Tibial nerve (tissue), 4 donors: ENCODE measurements around the gene GNA14.

ENCODE experiments used
- CTCF ChIP-seq, 5 experiments: fragments of 200-600 bp in 3 of 5; fragments of 450-650 bp in 2 of 5; sonication (generic) in 3 of 5; IDR thresholded peaks; one replicate each; pipeline ENCODE4 v1.5.1; 2016 to 2019; ENCODE audit warnings: antibody characterized with exemption in 5 of 5, mild to moderate bottlenecking in 3 of 5, moderate library complexity in 2 of 5
- EP300 ChIP-seq, 2 donors: sonication (generic); formaldehyde crosslinking; IDR thresholded peaks; one replicate each; pipeline ENCODE4 v1.6.1; 2017; ENCODE audit warnings: antibody characterized with exemption in 2 of 2, mild to moderate bottlenecking in 1 of 2
- POLR2A ChIP-seq, 2 donors: fragments of 450-650 bp; IDR thresholded peaks; one replicate each; pipeline ENCODE4 v1.6.1; 2017; ENCODE audit warnings: antibody characterized with exemption in 2 of 2, mild to moderate bottlenecking in 2 of 2, moderate library complexity in 2 of 2

- TF ChIP-seq CTCF (IDR thresholded peaks at IDR 0.05) (peak; percentile 74 to 91 (median 86)), POLR2A (IDR thresholded peaks at IDR 0.05) (no peak), EP300 (IDR thresholded peaks at IDR 0.05) (no peak)
Observed at GRCh38 chr9:77456829-77457437, 191.2 kb downstream of the GNA14 start.
